Activated CD4-positive, alpha-beta T cell treated with anti-CD3 and anti-CD28 coated beads, Interleukin-2, amount 50 U/mL, for 48 hours (primary cell): ENCODE data around the gene FAM98A.

ENCODE experiments used
- DNase-seq, 2 experiments: peaks; one replicate each; pipeline ENCODE4 v3.0.0-alpha.2; 2020

Gene FAM98A

GRCh38 chr2:33595385-33595784 lies 3.7 kb downstream of the FAM98A start:
- DNase-seq, result no peak

- no peak for DNase-seq
Measured at GRCh38 chr2:33589444-33589843, 9.7 kb downstream of the FAM98A start.

GRCh38 chr2:33588232-33588631 lies 10.9 kb downstream of the FAM98A start:
- DNase-seq, result no peak

- no peak for DNase-seq
Measured at GRCh38 chr2:33586766-33587165, 12.3 kb downstream of the FAM98A start.

GRCh38 chr2:33583194-33583938 lies 15.7 kb downstream of the FAM98A start:
- DNase-seq, result peak in 1 of 2 experiments; percentile 24

- DNase-seq, result no peak
Measured at GRCh38 chr2:33581872-33582271, 17.2 kb downstream of the FAM98A start.

GRCh38 chr2:33579227-33579626 lies 19.9 kb downstream of the FAM98A start:
- DNase-seq, result no peak

GRCh38 chr2:33577668-33578067 lies 21.4 kb downstream of the FAM98A start:
- no peak for DNase-seq

- DNase-seq, result no peak
Measured at GRCh38 chr2:33577084-33577483, 22.0 kb downstream of the FAM98A start.

GRCh38 chr2:33573657-33574056 lies 25.4 kb downstream of the FAM98A start:
- no peak for DNase-seq

- no peak for DNase-seq
Measured at GRCh38 chr2:33570681-33571080, 28.4 kb downstream of the FAM98A start.

- no peak for DNase-seq
Measured at GRCh38 chr2:33561872-33562271, 37.2 kb downstream of the FAM98A start.

- DNase-seq, result no peak
Measured at GRCh38 chr2:33560017-33560416, 39.1 kb downstream of the FAM98A start.

- DNase-seq, result no peak
Measured at GRCh38 chr2:33559328-33559727, 39.8 kb downstream of the FAM98A start.

- no peak for DNase-seq
Measured at GRCh38 chr2:33555681-33556080, 43.4 kb downstream of the FAM98A start.

- no peak for DNase-seq
Measured at GRCh38 chr2:33552758-33553461, 46.2 kb downstream of the FAM98A start.

GRCh38 chr2:33550206-33550605 lies 48.9 kb downstream of the FAM98A start:
- DNase-seq, result no peak

GRCh38 chr2:33541243-33541642 lies 57.9 kb downstream of the FAM98A start:
- DNase-seq, result no peak

GRCh38 chr2:33535421-33535820 lies 63.7 kb downstream of the FAM98A start:
- DNase-seq, result no peak
